GM18499 (cell line): ENCODE data around the gene EHD2.
"Not testable (repeated sequence)": the region's sequence is repeated elsewhere in the genome, so short reads cannot be mapped to it uniquely, and the experiment has no call there.

ENCODE experiments used
- ATAC-seq: cut with Tn5 transposase; IDR thresholded peaks from one replicate; pipeline ENCODE4 v1.9.1; 2021; ENCODE audit warnings: moderate number of reproducible peaks; ENCODE audit not compliant: insufficient read depth, unreplicated experiment

EHD2 gene

GRCh38 chr19:47713046-47714021, at the start of gene EHD2:
EHD2 (plus strand) TSS chr19:47713422; CDS start chr19:47716613, 3,191 bp downstream.
- no peak for ATAC-seq

GRCh38 chr19:47663435-47663910, 49.7 kb upstream of the EHD2 start:
- no peak for ATAC-seq

GRCh38 chr19:47663911-47664771, 49.1 kb upstream of the EHD2 start:
- no peak for ATAC-seq

GRCh38 chr19:47668556-47668955, 44.7 kb upstream of the EHD2 start:
- not testable (repeated sequence) for ATAC-seq

GRCh38 chr19:47670736-47671135, 42.5 kb upstream of the EHD2 start:
- ATAC-seq, result no peak

DNA sequence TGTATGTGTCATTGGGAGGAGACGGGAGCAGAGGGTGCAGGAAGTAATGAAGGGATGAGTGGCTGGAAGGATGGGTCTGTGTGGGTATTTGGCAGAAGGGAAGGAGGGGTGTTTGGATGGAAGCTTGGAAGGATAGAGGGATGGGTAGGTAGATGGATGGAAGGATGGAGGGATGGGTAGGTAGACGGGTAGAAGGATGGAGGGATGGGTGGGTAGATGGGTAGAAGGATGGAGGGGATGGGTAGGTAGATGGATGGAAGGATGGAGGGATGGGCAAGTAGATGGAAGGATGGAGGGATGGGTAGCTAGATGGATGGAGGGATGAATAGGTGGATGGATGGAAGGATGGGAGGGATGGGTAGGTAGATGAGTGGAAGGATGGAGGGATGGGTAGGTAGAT, 41.7 kb upstream of the EHD2 start:
- no peak for ATAC-seq

- ATAC-seq, result no peak
These were observed 39.8 kb upstream of the EHD2 start for GRCh38 chr19:47673426-47673825.

DNA sequence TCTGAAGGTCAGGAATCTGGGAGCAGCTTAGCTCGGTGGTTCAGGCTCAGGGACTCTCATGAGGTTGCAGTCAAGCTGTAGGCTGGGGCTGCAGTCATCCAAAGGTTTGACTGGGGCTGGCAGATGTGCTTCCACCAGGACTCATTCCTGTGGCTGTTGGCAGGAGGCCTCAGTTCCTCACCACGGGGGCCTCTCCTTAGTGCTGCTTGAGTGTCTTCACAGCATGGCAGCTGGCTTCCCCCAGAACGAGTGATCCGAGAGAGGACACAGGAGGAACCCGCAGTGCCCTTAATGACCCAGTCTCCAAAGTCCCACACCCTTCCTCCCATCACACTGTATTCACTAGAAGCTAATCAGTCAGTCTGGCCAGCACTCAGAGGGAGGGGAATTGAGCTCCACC, 38.7 kb upstream of the EHD2 start:
- no peak for ATAC-seq

GRCh38 chr19:47675271-47675670, 38.0 kb upstream of the EHD2 start:
- ATAC-seq, result no peak

GRCh38 chr19:47675859-47676258, 37.4 kb upstream of the EHD2 start:
- no peak for ATAC-seq

DNA sequence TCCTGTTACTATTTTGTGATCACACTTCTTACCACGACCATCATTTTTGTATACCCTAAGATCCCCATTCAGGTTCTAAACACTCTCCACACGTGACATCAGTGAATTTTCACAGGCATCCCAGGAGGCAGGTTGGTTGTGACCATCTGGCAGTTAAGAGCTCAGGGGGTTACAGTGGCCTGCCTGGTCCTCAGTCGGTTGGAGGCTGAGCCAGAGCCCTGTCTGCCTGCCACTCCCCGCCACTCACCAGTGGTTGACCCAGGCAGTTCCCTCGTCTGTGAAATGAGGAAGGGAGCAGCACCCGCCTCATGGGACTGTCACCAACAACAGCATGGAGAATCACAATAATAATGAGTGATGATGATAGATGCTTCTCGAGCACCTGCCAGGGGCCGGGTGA, 36.4 kb upstream of the EHD2 start:
- no peak for ATAC-seq

DNA sequence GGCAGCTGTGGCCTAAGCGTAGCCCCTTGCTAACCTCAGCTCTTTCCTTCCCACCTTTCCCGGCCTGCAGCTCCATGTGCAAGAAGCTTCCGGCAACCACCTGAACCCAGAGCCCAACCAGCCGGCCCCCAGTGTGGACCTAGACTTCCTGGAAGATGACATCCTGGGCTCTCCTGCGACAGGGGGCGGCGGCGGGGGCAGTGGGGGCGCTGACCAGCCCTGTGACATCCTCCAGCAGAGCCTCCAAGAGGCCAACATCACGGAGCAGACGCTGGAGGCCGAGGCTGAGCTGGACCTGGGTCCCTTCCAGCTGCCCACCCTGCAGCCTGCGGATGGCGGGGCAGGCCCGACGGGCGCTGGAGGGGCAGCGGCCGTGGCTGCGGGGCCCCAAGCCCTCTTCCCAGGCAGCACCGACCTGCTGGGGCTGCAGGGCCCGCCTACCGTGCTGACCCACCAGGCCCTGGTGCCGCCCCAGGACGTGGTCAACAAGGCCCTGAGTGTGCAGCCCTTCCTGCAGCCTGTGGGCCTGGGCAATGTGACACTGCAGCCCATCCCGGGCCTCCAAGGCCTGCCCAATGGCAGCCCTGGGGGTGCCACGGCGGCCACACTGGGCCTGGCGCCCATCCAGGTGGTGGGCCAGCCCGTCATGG, 33.8 kb upstream of the EHD2 start:
- no peak for ATAC-seq

DNA sequence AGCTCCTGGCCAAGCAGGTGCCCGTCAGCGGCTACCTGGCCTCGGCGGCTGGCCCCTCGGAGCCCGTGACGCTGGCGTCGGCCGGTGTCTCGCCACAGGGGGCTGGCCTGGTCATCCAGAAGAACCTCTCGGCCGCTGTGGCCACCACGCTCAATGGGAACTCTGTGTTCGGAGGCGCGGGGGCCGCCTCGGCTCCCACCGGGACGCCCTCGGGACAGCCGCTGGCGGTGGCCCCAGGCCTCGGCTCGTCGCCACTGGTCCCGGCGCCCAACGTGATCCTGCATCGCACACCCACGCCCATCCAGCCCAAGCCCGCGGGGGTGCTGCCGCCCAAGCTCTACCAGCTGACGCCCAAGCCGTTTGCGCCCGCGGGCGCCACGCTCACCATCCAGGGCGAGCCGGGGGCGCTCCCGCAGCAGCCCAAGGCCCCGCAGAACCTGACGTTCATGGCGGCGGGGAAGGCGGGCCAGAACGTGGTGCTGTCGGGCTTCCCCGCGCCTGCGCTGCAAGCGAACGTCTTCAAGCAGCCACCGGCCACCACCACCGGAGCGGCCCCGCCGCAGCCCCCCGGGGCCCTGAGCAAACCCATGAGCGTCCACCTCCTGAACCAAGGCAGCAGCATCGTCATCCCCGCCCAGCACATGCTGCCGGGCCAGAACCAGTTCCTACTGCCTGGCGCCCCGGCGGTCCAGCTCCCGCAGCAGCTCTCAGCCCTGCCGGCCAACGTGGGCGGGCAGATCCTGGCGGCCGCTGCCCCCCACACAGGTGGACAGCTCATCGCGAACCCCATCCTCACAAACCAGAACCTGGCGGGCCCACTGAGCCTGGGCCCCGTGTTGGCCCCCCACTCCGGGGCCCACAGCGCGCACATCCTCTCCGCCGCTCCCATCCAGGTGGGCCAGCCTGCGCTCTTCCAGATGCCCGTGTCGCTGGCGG, 33.0 kb upstream of the EHD2 start:
- no peak for ATAC-seq

DNA sequence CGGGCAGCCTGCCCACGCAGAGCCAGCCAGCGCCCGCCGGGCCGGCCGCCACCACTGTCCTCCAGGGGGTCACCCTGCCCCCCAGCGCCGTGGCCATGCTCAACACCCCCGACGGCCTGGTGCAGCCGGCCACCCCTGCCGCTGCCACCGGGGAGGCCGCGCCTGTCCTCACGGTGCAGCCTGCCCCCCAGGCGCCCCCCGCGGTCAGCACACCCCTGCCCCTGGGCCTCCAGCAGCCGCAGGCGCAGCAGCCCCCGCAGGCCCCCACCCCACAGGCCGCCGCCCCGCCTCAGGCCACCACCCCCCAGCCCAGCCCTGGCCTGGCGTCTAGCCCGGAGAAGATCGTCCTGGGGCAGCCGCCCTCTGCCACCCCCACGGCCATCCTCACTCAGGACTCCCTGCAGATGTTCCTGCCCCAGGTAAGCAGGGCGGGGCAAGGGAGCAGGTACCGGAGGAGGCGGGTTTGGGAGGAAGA, 32.3 kb upstream of the EHD2 start:
- ATAC-seq, result no peak

- ATAC-seq, result no peak
These were observed 31.8 kb upstream of the EHD2 start for GRCh38 chr19:47681388-47681787.

GRCh38 chr19:47681936-47682335, 31.3 kb upstream of the EHD2 start:
- no peak for ATAC-seq

- no peak for ATAC-seq
These were observed 30.3 kb upstream of the EHD2 start for GRCh38 chr19:47682939-47683338.

- ATAC-seq, result no peak
These were observed 26.4 kb upstream of the EHD2 start for GRCh38 chr19:47686679-47687450.

- ATAC-seq, result no peak
These were observed 25.3 kb upstream of the EHD2 start for GRCh38 chr19:47687906-47688305.
